HepG2 (cell line): ENCODE data around the gene TUBA4B. TPM values are rescaled to one million over a fixed set of nuclear protein-coding genes. Genes with fewer than 3 reads are reported as not detected.

ENCODE experiments used
- AFF4 ChIP-seq: sonication (generic); formaldehyde crosslinking; IDR thresholded peaks from 2 replicates; pipeline ENCODE4 v1.4.0; 2020; ENCODE audit warnings: missing genetic modification reagents
- BRCA1 ChIP-seq: sonication (generic); formaldehyde crosslinking; IDR thresholded peaks from 2 replicates; pipeline ENCODE4 v1.4.0; 2020; ENCODE audit warnings: missing genetic modification reagents
- CCDC6 ChIP-seq: sonication (generic); formaldehyde crosslinking; IDR thresholded peaks from 2 replicates; pipeline ENCODE4 v1.8.1; 2022; ENCODE audit warnings: mild to moderate bottlenecking, missing genetic modification reagents, moderate library complexity
- HMG20B ChIP-seq: conservative IDR thresholded peaks from 2 replicates; pipeline ENCODE4 v1.6.1; 2016; ENCODE audit warnings: missing genetic modification reagents, missing compliant biosample characterization
- HMGXB3 ChIP-seq: sonication (generic); formaldehyde crosslinking; IDR thresholded peaks from 2 replicates; pipeline ENCODE4 v1.4.0; 2020; ENCODE audit warnings: missing genetic modification reagents, borderline replicate concordance
- JUND ChIP-seq: sonication (generic); formaldehyde crosslinking; IDR thresholded peaks from 2 replicates; pipeline ENCODE4 v1.8.0; 2022; ENCODE audit warnings: mild to moderate bottlenecking, missing genetic modification reagents
- MAF1 ChIP-seq: sonication (generic); formaldehyde crosslinking; IDR thresholded peaks from 2 replicates; pipeline ENCODE4 v1.5.0; 2020; ENCODE audit warnings: missing genetic modification reagents, borderline replicate concordance
- PRMT3 ChIP-seq: sonication (generic); formaldehyde crosslinking; IDR thresholded peaks from 2 replicates; pipeline ENCODE4 v1.8.1; 2022; ENCODE audit warnings: low read depth, mild to moderate bottlenecking, moderate library complexity, missing genetic modification reagents, borderline replicate concordance
- RARA ChIP-seq: IDR thresholded peaks from 2 replicates; pipeline ENCODE4 v1.6.1; 2016; ENCODE audit warnings: missing genetic modification reagents, missing compliant biosample characterization
- SETDB1 ChIP-seq: sonication (generic); formaldehyde crosslinking; IDR thresholded peaks from 2 replicates; pipeline ENCODE4 v1.5.1; 2020; ENCODE audit warnings: missing genetic modification reagents, mild to moderate bottlenecking, borderline replicate concordance
- TEAD3 ChIP-seq: optimal IDR thresholded peaks from 2 replicates; pipeline ENCODE3; 2016; ENCODE audit warnings: borderline replicate concordance
- ZNF136 ChIP-seq: sonication (generic); formaldehyde crosslinking; IDR thresholded peaks from 2 replicates; pipeline ENCODE4 v1.8.1; 2022; ENCODE audit warnings: low read depth, mild to moderate bottlenecking, moderate library complexity, missing genetic modification reagents
- ZNF292 ChIP-seq: sonication (generic); formaldehyde crosslinking; IDR thresholded peaks from 2 replicates; pipeline ENCODE4 v1.8.1; 2022; ENCODE audit warnings: mild to moderate bottlenecking, low read depth, missing genetic modification reagents, borderline replicate concordance
- ZNF337 ChIP-seq: sonication (generic); formaldehyde crosslinking; IDR thresholded peaks from 2 replicates; pipeline ENCODE4 v1.5.1; 2020; ENCODE audit warnings: missing genetic modification reagents, low read depth, mild to moderate bottlenecking, borderline replicate concordance
- ZNF460 ChIP-seq: sonication (generic); formaldehyde crosslinking; IDR thresholded peaks from 2 replicates; pipeline ENCODE4 v1.5.1; 2020; ENCODE audit warnings: missing genetic modification reagents, mild to moderate bottlenecking, borderline replicate concordance
- ZNF883 ChIP-seq: sonication (generic); formaldehyde crosslinking; IDR thresholded peaks from 2 replicates; pipeline ENCODE4 v1.5.1; 2020; ENCODE audit warnings: mild to moderate bottlenecking, missing genetic modification reagents; ENCODE audit errors: not compliant biosample characterization
- polyA plus RNA-seq, 8 experiments: library from polyadenylated mRNA; depleted of rRNA in 3 of 8; stranded (reverse) in 7 of 8; unstranded in 1 of 8; fragments of >200 nt; fragmentation: Illumina TruSeq in 4 of 8; extraction: Trizol in 4 of 8; gene quantifications; 2 replicates each; pipeline versions ENCODE4 v1.2.1 to v1.2.3, GENCODE V29; 2011 to 2016; ENCODE audit warnings: low read depth in 4 of 8, missing spikeins in 1 of 8, mixed read lengths in 1 of 8; ENCODE audit not compliant: insufficient read depth in 1 of 8
- total RNA-seq, 5 experiments: library from RNA; depleted of rRNA; stranded (reverse); fragments of >200 nt; fragmentation: Illumina TruSeq; extraction: Trizol; gene quantifications; 2 replicates each; pipeline ENCODE4 v1.2.3, GENCODE V29; 2016; ENCODE audit warnings: low read depth in 1 of 5
- TF ChIP-seq, protein P1 (sequence below): sonication (generic); formaldehyde crosslinking; IDR thresholded peaks from 2 replicates; pipeline ENCODE4 v1.8.1; 2022; ENCODE audit warnings: low read depth, mild to moderate bottlenecking, missing genetic modification reagents

TUBA4B gene
- total and polyA plus RNA-seq, 2 of the 13 experiments (the other 11 are each of a cell fraction or from before 2014, with no cell fraction given) = 0.18 to 0.22 TPM

GRCh38 chr2:219206328-219207133 lies 46.5 kb upstream of the TUBA4B start, which contains the start of gene ZFAND2B (continued):
- TF ChIP-seq HMGXB3 (peak; percentile 50; the same call in 1 of the 2 replicates), SETDB1 (CRISPR knock-in tag) (no peak), HMG20B (CRISPR knock-in tag) (no peak), RARA (CRISPR knock-in tag) (no peak; the same call in 1 of the 2 replicates), PRMT3 (CRISPR knock-in tag) (no peak; the same call in 1 of the 2 replicates), JUND (0 out of 2 replicates have a peak, but pooled peaks have one; percentile 68), ZNF460 (CRISPR knock-in tag) (no peak; the same call in 1 of the 2 replicates), TEAD3 (CRISPR knock-in tag) (no peak), ZNF337 (CRISPR knock-in tag) (no peak), CCDC6 (CRISPR knock-in tag) (no peak), BRCA1 (CRISPR knock-in tag) (no peak), ZNF883 (CRISPR knock-in tag) (peak; percentile 41), ZNF292 (peak; percentile 66; the same call in 1 of the 2 replicates), MAF1 (peak; percentile 61; the same call in 1 of the 2 replicates), AFF4 (CRISPR knock-in tag) (0 out of 2 replicates have a peak, but pooled peaks have one; percentile 82), ZNF136 (0 out of 2 replicates have a peak, but pooled peaks have one; percentile 30)
- TF ChIP-seq, protein P1, sequence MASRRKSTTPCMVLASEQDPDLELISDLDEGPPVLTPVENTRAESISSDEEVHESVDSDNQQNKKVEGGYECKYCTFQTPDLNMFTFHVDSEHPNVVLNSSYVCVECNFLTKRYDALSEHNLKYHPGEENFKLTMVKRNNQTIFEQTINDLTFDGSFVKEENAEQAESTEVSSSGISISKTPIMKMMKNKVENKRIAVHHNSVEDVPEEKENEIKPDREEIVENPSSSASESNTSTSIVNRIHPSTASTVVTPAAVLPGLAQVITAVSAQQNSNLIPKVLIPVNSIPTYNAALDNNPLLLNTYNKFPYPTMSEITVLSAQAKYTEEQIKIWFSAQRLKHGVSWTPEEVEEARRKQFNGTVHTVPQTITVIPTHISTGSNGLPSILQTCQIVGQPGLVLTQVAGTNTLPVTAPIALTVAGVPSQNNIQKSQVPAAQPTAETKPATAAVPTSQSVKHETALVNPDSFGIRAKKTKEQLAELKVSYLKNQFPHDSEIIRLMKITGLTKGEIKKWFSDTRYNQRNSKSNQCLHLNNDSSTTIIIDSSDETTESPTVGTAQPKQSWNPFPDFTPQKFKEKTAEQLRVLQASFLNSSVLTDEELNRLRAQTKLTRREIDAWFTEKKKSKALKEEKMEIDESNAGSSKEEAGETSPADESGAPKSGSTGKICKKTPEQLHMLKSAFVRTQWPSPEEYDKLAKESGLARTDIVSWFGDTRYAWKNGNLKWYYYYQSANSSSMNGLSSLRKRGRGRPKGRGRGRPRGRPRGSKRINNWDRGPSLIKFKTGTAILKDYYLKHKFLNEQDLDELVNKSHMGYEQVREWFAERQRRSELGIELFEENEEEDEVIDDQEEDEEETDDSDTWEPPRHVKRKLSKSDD = no peak; the same call in 1 of the 2 replicates
